Transverse colon (tissue), 4 donors: ENCODE data around the gene MDM2.

ENCODE experiments used
- POLR2A ChIP-seq: fragments of 450-650 bp; IDR thresholded peaks from one replicate; pipeline ENCODE4 v1.6.1; 2016; ENCODE audit warnings: antibody characterized with exemption, mild to moderate bottlenecking, moderate library complexity
- POLR2AphosphoS5 ChIP-seq, 3 donors: sonication (generic); formaldehyde crosslinking; IDR thresholded peaks; one replicate each; pipeline ENCODE4 v1.6.1; 2016; ENCODE audit warnings: antibody characterized with exemption in 3 of 3
- TF ChIP-seq, protein P1 (sequence below), 5 experiments: fragments of 200-600 bp in 3 of 5; fragments of 450-650 bp in 2 of 5; sonication (generic) in 3 of 5; IDR thresholded peaks; 1 replicate in 2 of 5; 2 replicates in 3 of 5; pipeline ENCODE4 v1.5.1; 2016 to 2017; ENCODE audit warnings: antibody characterized with exemption in 5 of 5, inconsistent platforms in 3 of 5, mild to moderate bottlenecking in 2 of 5, moderate library complexity in 1 of 5

DNA sequence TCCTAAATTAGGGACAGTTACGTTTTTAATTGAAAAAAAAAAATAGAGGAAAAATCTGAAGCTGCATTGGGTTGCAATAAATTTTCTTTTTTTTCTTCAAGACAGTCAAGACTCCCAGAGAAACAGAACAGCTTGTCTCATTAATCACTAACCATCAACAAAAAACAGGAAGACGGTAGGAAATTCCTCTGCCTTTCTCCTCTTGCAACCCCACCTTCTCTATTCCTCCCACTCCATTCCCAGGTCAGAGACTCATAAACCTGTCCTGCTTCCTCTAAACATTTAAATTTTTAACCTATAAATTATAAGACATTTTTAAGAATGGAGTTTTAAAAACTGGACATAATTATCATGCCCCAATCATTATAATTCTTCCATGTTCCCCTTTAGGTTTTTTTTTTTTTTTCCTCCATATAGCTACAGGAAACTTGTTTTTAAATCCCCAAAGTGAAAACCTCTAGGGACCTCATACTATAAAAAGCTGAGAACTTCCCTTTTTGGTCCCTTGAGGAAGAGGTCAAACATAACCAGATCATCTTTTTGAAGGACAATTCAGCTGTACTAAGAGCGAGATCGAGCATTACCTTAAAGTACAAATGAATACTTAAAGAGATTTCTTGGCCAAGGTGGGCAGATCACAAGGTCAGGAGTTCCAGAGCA lies 89.0 kb downstream of the MDM2 start:
- TF ChIP-seq, protein P1, sequence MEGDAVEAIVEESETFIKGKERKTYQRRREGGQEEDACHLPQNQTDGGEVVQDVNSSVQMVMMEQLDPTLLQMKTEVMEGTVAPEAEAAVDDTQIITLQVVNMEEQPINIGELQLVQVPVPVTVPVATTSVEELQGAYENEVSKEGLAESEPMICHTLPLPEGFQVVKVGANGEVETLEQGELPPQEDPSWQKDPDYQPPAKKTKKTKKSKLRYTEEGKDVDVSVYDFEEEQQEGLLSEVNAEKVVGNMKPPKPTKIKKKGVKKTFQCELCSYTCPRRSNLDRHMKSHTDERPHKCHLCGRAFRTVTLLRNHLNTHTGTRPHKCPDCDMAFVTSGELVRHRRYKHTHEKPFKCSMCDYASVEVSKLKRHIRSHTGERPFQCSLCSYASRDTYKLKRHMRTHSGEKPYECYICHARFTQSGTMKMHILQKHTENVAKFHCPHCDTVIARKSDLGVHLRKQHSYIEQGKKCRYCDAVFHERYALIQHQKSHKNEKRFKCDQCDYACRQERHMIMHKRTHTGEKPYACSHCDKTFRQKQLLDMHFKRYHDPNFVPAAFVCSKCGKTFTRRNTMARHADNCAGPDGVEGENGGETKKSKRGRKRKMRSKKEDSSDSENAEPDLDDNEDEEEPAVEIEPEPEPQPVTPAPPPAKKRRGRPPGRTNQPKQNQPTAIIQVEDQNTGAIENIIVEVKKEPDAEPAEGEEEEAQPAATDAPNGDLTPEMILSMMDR (IDR thresholded peaks at IDR 0.05): no peak
- no peak for TF ChIP-seq POLR2AphosphoS5 (IDR thresholded peaks at IDR 0.05)
- TF ChIP-seq POLR2A: no peak
